HEK293 (cell line): ENCODE data around the gene UCKL1.

Experiments
- CTCF ChIA-PET: fragments of 350-600 bp; formaldehyde crosslinking; extraction: SDS; loops from one replicate; lab custom pipeline; 2021; ENCODE audit warnings: antibody characterized with exemption; lab: Yijun Ruan, JAX
- POLR2A ChIA-PET: fragments of 300-600 bp; formaldehyde crosslinking; extraction: SDS; loops from one replicate; lab custom pipeline; 2020; ENCODE audit warnings: antibody characterized with exemption, inconsistent platforms; lab: Yijun Ruan, JAX
- H3K27ac ChIP-seq: fragments of 200-500 bp; sonication (Bioruptor generic); 2 replicates; pipeline ENCODE4 v1.5.1; 2014; ENCODE audit warnings: low read depth, low read length, control low read depth, inconsistent platforms; ENCODE audit errors: extremely low read depth
- H3K36me3 ChIP-seq, 2 experiments: fragments of 200-500 bp in 1 of 2; sonication (Bioruptor generic) in 1 of 2; 1 replicate in 1 of 2; 2 replicates in 1 of 2; pipeline ENCODE4 v1.5.1; 2014 to 2017; ENCODE audit warnings: inconsistent platforms in 2 of 2, low read length in 2 of 2; ENCODE audit not compliant: control insufficient read depth in 2 of 2, insufficient read depth in 1 of 2
- H3K4me1 ChIP-seq: fragments of 200-500 bp; sonication (Bioruptor generic); 2 replicates; pipeline ENCODE4 v1.5.1; 2014; ENCODE audit warnings: mild to moderate bottlenecking, low read length, inconsistent platforms; ENCODE audit not compliant: control insufficient read depth, insufficient read depth
- H3K4me3 ChIP-seq: 2 replicates; pipeline ENCODE4 v1.5.1; 2011; ENCODE audit warnings: low read depth, mild to moderate bottlenecking, control low read depth, low read length, moderate library complexity
- H3K9me3 ChIP-seq: fragments of 200-500 bp; sonication (Bioruptor generic); 2 replicates; pipeline ENCODE4 v1.5.1; 2014; ENCODE audit warnings: low read depth, low read length, inconsistent platforms; ENCODE audit not compliant: control insufficient read depth, insufficient read depth
- ATF2 ChIP-seq: fragments of 450-650 bp; formaldehyde crosslinking; IDR thresholded peaks from 2 replicates; pipeline ENCODE4 v1.5.1; 2016; ENCODE audit warnings: missing biosample characterization, missing genetic modification characterization, low read depth
- BCL11B ChIP-seq: fragments of 450-650 bp; formaldehyde crosslinking; IDR thresholded peaks from 2 replicates; pipeline ENCODE4 v1.5.1; 2016; ENCODE audit warnings: low read depth, missing biosample characterization, missing genetic modification characterization
- SCRT2 ChIP-seq: fragments of 450-650 bp; formaldehyde crosslinking; IDR thresholded peaks from 2 replicates; pipeline ENCODE4 v1.5.1; 2016; ENCODE audit warnings: missing biosample characterization, missing genetic modification characterization
- ZEB2 ChIP-seq: fragments of 450-650 bp; formaldehyde crosslinking; IDR thresholded peaks from 2 replicates; pipeline ENCODE4 v1.5.1; 2016; ENCODE audit warnings: missing biosample characterization, missing genetic modification characterization
- ZFP37 ChIP-seq: fragments of 450-650 bp; formaldehyde crosslinking; IDR thresholded peaks from 2 replicates; pipeline ENCODE4 v1.5.1; 2016; ENCODE audit warnings: missing biosample characterization, missing genetic modification characterization
- ZNF292 ChIP-seq: fragments of 450-650 bp; formaldehyde crosslinking; IDR thresholded peaks from 2 replicates; pipeline ENCODE4 v1.5.1; 2016; ENCODE audit warnings: low read depth, missing biosample characterization, missing genetic modification characterization, borderline replicate concordance
- ZNF324 ChIP-seq: fragments of 450-650 bp; formaldehyde crosslinking; IDR thresholded peaks from 2 replicates; pipeline ENCODE4 v1.5.1; 2016; ENCODE audit warnings: missing biosample characterization, missing genetic modification characterization
- ZNF335 ChIP-seq: fragments of 450-650 bp; formaldehyde crosslinking; conservative IDR thresholded peaks from 2 replicates; pipeline ENCODE4 v1.5.1; 2016; ENCODE audit warnings: missing biosample characterization, missing genetic modification characterization
- ZNF426 ChIP-seq: fragments of 450-650 bp; formaldehyde crosslinking; IDR thresholded peaks from 2 replicates; pipeline ENCODE4 v1.5.1; 2017; ENCODE audit warnings: missing biosample characterization, missing genetic modification characterization, mild to moderate bottlenecking, inconsistent platforms, moderate library complexity
- ZNF513 ChIP-seq: fragments of 450-650 bp; IDR thresholded peaks from 2 replicates; pipeline ENCODE4 v1.5.1; 2018; ENCODE audit warnings: missing biosample characterization, missing genetic modification characterization
- ZNF596 ChIP-seq: fragments of 450-650 bp; IDR thresholded peaks from 2 replicates; pipeline ENCODE4 v1.5.0; 2018; ENCODE audit warnings: missing biosample characterization, mild to moderate bottlenecking, missing genetic modification characterization, moderate library complexity
- ZNF664 ChIP-seq: fragments of 450-650 bp; formaldehyde crosslinking; IDR thresholded peaks from 2 replicates; pipeline ENCODE4 v1.5.1; 2016; ENCODE audit warnings: missing biosample characterization, missing genetic modification characterization
- TF ChIP-seq, protein P1 (sequence below): fragments of 450-650 bp; formaldehyde crosslinking; IDR thresholded peaks from 2 replicates; pipeline ENCODE4 v1.5.1; 2016; ENCODE audit warnings: missing biosample characterization, missing genetic modification characterization
- TF ChIP-seq, protein P2 (sequence below): fragments of 450-650 bp; formaldehyde crosslinking; IDR thresholded peaks from 2 replicates; pipeline ENCODE4 v1.5.1; 2017; ENCODE audit warnings: missing biosample characterization, missing genetic modification characterization
- TF ChIP-seq, protein P3 (sequence below): fragments of 450-650 bp; formaldehyde crosslinking; IDR thresholded peaks from 2 replicates; pipeline ENCODE4 v1.5.1; 2016; ENCODE audit warnings: missing biosample characterization, missing genetic modification characterization

The UCKL1 gene

GRCh38 chr20:63896264-63897105 lies 59.7 kb downstream of the UCKL1 start (continued):
- TF ChIP-seq ZNF335 (tag by site-specific recombination), result peak; percentile 83
- TF ChIP-seq, protein P1, sequence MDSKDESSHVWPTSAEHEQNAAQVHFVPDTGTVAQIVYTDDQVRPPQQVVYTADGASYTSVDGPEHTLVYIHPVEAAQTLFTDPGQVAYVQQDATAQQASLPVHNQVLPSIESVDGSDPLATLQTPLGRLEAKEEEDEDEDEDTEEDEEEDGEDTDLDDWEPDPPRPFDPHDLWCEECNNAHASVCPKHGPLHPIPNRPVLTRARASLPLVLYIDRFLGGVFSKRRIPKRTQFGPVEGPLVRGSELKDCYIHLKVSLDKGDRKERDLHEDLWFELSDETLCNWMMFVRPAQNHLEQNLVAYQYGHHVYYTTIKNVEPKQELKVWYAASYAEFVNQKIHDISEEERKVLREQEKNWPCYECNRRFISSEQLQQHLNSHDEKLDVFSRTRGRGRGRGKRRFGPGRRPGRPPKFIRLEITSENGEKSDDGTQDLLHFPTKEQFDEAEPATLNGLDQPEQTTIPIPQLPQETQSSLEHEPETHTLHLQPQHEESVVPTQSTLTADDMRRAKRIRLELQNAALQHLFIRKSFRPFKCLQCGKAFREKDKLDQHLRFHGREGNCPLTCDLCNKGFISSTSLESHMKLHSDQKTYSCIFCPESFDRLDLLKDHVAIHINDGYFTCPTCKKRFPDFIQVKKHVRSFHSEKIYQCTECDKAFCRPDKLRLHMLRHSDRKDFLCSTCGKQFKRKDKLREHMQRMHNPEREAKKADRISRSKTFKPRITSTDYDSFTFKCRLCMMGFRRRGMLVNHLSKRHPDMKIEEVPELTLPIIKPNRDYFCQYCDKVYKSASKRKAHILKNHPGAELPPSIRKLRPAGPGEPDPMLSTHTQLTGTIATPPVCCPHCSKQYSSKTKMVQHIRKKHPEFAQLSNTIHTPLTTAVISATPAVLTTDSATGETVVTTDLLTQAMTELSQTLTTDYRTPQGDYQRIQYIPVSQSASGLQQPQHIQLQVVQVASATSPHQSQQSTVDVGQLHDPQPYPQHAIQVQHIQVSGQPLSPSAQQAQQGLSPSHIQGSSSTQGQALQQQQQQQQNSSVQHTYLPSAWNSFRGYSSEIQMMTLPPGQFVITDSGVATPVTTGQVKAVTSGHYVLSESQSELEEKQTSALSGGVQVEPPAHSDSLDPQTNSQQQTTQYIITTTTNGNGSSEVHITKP (tag by site-specific recombination), result peak; percentile 30; the same call in 1 of the 2 replicates

- Histone ChIP-seq H3K4me1 (peaks cover 12% of the 10 kb centered on the region), H3K27ac (no peak overlapping the region), H3K4me3 (peak overlapping the region; percentile 56), H3K36me3 (peaks cover 0 to 19% of the 10 kb centered on the region in 2 experiments; a peak in 1 of 3 replicates), H3K9me3 (no peaks in the 10 kb centered on the region)
- ChIA-PET CTCF (interaction anchor here (0.5 to 2.6 kb wide), 7 partner anchors 9 to 85 kb away, joined by 3 to 8 read pairs (median 4); partner anchors contain the start of gene PRPF6), POLR2A (interaction anchor here (1.0 to 3.1 kb wide), 5 partner anchors 31 to 254 kb away, joined by 3 to 14 read pairs (median 4); partner anchors contain the start of genes ARFRP1, TPD52L2, UCKL1 and ZGPAT)
- peak; percentile 82 for TF ChIP-seq ZNF335 (tag by site-specific recombination)
- 0 out of 2 replicates have a peak, but pooled peaks have one; percentile 5 for TF ChIP-seq ZNF292 (tag by site-specific recombination)
- 0 out of 2 replicates have a peak, but pooled peaks have one; percentile 22 for TF ChIP-seq ZFP37 (tag by site-specific recombination)
- no peak for TF ChIP-seq ATF2 (tag by site-specific recombination)
- TF ChIP-seq ZNF513 (tag by site-specific recombination), result no peak
- TF ChIP-seq ZNF596, result no peak
- no peak for TF ChIP-seq ZEB2
- TF ChIP-seq BCL11B (tag by site-specific recombination), result no peak
- TF ChIP-seq, protein P2, sequence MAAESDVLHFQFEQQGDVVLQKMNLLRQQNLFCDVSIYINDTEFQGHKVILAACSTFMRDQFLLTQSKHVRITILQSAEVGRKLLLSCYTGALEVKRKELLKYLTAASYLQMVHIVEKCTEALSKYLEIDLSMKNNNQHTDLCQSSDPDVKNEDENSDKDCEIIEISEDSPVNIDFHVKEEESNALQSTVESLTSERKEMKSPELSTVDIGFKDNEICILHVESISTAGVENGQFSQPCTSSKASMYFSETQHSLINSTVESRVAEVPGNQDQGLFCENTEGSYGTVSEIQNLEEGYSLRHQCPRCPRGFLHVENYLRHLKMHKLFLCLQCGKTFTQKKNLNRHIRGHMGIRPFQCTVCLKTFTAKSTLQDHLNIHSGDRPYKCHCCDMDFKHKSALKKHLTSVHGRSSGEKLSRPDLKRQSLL (tag by site-specific recombination), result no peak
- TF ChIP-seq, protein P3, sequence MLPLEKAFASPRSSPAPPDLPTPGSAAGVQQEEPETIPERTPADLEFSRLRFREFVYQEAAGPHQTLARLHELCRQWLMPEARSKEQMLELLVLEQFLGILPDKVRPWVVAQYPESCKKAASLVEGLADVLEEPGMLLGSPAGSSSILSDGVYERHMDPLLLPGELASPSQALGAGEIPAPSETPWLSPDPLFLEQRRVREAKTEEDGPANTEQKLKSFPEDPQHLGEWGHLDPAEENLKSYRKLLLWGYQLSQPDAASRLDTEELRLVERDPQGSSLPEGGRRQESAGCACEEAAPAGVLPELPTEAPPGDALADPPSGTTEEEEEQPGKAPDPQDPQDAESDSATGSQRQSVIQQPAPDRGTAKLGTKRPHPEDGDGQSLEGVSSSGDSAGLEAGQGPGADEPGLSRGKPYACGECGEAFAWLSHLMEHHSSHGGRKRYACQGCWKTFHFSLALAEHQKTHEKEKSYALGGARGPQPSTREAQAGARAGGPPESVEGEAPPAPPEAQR (tag by site-specific recombination), result no peak
- no peak for TF ChIP-seq ZNF324
- no peak for TF ChIP-seq ZNF664 (tag by site-specific recombination)
- peak; percentile 41; the same call in 1 of the 2 replicates for TF ChIP-seq SCRT2 (tag by site-specific recombination)
- TF ChIP-seq ZNF426 (tag by site-specific recombination), result no peak
Measured at GRCh38 chr20:63895952-63896263, 60.3 kb downstream of the UCKL1 start.
